ENCODE measurements around the gene ALG13. TPM values are rescaled to one million over a fixed set of nuclear protein-coding genes. Genes with fewer than 3 reads are reported as not detected.
A peak's percentile ranks its signal among the peaks of the same experiment; 100 is the strongest.

ALG13 gene
- total RNA-seq, 1 donor from 2014 or later: 31.0 TPM

DNA sequence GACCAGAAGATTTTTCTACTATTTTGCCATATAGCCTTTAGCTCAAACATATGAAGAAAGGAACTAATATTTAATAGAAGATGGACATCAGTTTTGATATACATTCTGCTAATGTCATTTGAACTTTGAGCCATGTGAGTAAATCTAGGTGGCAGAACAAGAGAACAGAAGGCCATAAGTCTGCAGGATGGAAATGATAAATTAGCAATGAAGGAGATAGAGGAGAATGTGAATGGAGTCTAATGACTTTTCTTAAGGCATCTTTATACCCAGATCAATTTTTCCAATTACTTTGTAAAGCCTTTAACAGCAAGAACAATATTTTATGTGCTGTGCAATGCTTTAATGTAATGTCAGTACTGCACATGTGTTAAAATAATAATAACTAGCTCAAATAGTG, 30.1 kb upstream of the ALG13 start:
- no peak for FAIRE-seq
- TF ChIP-seq, protein P1, sequence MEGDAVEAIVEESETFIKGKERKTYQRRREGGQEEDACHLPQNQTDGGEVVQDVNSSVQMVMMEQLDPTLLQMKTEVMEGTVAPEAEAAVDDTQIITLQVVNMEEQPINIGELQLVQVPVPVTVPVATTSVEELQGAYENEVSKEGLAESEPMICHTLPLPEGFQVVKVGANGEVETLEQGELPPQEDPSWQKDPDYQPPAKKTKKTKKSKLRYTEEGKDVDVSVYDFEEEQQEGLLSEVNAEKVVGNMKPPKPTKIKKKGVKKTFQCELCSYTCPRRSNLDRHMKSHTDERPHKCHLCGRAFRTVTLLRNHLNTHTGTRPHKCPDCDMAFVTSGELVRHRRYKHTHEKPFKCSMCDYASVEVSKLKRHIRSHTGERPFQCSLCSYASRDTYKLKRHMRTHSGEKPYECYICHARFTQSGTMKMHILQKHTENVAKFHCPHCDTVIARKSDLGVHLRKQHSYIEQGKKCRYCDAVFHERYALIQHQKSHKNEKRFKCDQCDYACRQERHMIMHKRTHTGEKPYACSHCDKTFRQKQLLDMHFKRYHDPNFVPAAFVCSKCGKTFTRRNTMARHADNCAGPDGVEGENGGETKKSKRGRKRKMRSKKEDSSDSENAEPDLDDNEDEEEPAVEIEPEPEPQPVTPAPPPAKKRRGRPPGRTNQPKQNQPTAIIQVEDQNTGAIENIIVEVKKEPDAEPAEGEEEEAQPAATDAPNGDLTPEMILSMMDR (IDR thresholded peaks at IDR 0.05; ENCODE audit: insufficient read depth, low read depth, low read length): no peak
- no peak for TF ChIP-seq EZH2 (IDR thresholded peaks at IDR 0.05; ENCODE audit: insufficient read depth, low read length)

DNA sequence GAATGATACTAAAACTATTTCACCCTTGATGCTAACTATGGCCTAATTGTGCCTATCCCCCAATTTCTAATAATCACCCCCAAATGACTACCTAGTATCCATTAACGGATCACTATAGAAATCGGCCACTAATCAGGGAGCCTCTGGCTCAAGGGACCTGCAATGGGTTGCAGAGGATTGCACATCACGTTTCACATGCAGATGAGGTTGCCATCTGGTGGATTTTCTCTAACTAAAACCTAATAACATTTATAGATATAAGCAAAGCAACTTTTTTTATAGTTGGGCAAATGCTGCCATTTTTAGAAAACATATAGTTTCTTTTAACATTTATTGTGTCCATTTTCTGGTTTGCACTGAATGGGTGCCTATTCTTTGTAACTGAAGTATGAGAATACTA, 28.3 kb upstream of the ALG13 start:
- TF ChIP-seq, protein P1 (IDR thresholded peaks at IDR 0.05; ENCODE audit: insufficient read depth, low read depth, low read length): no peak
- TF ChIP-seq EZH2 (IDR thresholded peaks at IDR 0.05; ENCODE audit: insufficient read depth, low read length): no peak
- Histone ChIP-seq H3K27me3 (ENCODE audit: insufficient read depth, low read length) (no peaks in the 10 kb centered on the region), H3K4me3 (ENCODE audit: insufficient read depth, low read depth, low read length) (no peak overlapping the region), H3K36me3 (ENCODE audit: insufficient read depth, low read length) (no peaks in the 10 kb centered on the region), H2AFZ (ENCODE audit: low read depth, low read length) (no peak overlapping the region), H3K27ac (ENCODE audit: low read depth, low read length) (no peak overlapping the region), H3K79me2 (ENCODE audit: insufficient read depth, low read length) (no peaks in the 10 kb centered on the region), H3K4me2 (ENCODE audit: low read length) (no peak overlapping the region), H3K9me3 (ENCODE audit: insufficient read depth, low read depth, low read length) (no peaks in the 10 kb centered on the region), H3K4me1 (ENCODE audit: insufficient read depth, low read length) (no peaks in the 10 kb centered on the region), H4K20me1 (ENCODE audit: insufficient read depth, low read length) (no peaks in the 10 kb centered on the region), H3K9ac (ENCODE audit: low read length) (no peak overlapping the region)
- no peaks in the 10 kb centered on the region for H3K9me3 Mint-ChIP-seq (ENCODE audit: unreplicated experiment)
- FAIRE-seq (peak; percentile 20), DNase-seq (ENCODE audit: low read depth) (no peak)
- H3K36me3 Mint-ChIP-seq (ENCODE audit: low read depth, unreplicated experiment): no peaks in the 10 kb centered on the region
- H3K4me1 Mint-ChIP-seq (ENCODE audit: low read depth, unreplicated experiment): no peaks in the 10 kb centered on the region
- no peaks in the 10 kb centered on the region for H3K27me3 Mint-ChIP-seq (ENCODE audit: low read depth, unreplicated experiment)
- no peak overlapping the region for H3K27ac Mint-ChIP-seq (ENCODE audit: unreplicated experiment)
- H3K4me3 Mint-ChIP-seq (ENCODE audit: unreplicated experiment): no peak overlapping the region

More for the DNA sequence above, 30.1 kb upstream of the ALG13 start:
- H3K27ac Mint-ChIP-seq (ENCODE audit: unreplicated experiment): no peak overlapping the region
- Histone ChIP-seq H2AFZ (ENCODE audit: low read depth, low read length) (no peak overlapping the region), H3K9me3 (ENCODE audit: insufficient read depth, low read depth, low read length) (no peaks in the 10 kb centered on the region), H3K79me2 (ENCODE audit: insufficient read depth, low read length) (no peaks in the 10 kb centered on the region), H3K4me2 (ENCODE audit: low read length) (no peak overlapping the region), H3K27ac (ENCODE audit: low read depth, low read length) (no peak overlapping the region), H3K27me3 (ENCODE audit: insufficient read depth, low read length) (no peaks in the 10 kb centered on the region), H3K9ac (ENCODE audit: low read length) (no peak overlapping the region), H4K20me1 (ENCODE audit: insufficient read depth, low read length) (no peaks in the 10 kb centered on the region), H3K36me3 (ENCODE audit: insufficient read depth, low read length) (no peaks in the 10 kb centered on the region), H3K4me1 (ENCODE audit: insufficient read depth, low read length) (no peaks in the 10 kb centered on the region), H3K4me3 (ENCODE audit: insufficient read depth, low read depth, low read length) (no peak overlapping the region)
- H3K4me1 Mint-ChIP-seq (ENCODE audit: low read depth, unreplicated experiment): no peaks in the 10 kb centered on the region
- H3K9me3 Mint-ChIP-seq (ENCODE audit: unreplicated experiment): no peaks in the 10 kb centered on the region
- no peak overlapping the region for H3K4me3 Mint-ChIP-seq (ENCODE audit: unreplicated experiment)
- no peaks in the 10 kb centered on the region for H3K36me3 Mint-ChIP-seq (ENCODE audit: low read depth, unreplicated experiment)
- H3K27me3 Mint-ChIP-seq (ENCODE audit: low read depth, unreplicated experiment): no peaks in the 10 kb centered on the region
- DNase-seq (ENCODE audit: low read depth): no peak

DNA sequence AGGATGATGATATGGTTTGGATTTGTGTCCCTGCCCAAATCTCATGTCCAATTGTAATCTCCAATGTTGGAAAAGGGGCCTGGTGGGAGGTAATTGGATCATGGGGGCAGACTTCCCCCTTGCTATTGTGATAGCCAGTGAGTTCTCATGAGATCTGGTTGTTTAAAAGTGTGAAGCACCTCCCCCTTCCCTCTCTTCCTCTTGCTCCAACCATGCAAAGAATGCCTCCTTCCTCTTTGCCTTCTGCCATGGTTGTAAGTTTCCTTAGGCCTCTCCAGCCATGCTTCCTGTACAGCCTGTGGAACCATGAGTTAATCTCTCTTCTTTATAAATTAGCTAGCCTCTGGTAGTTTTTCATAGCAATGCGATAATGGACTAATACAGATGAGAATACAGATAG, 19.7 kb upstream of the ALG13 start:
- Histone ChIP-seq H3K9ac (ENCODE audit: low read length) (no peak overlapping the region), H3K4me3 (ENCODE audit: insufficient read depth, low read depth, low read length) (no peak overlapping the region), H4K20me1 (ENCODE audit: insufficient read depth, low read length) (no peaks in the 10 kb centered on the region), H3K27me3 (ENCODE audit: insufficient read depth, low read length) (no peaks in the 10 kb centered on the region), H3K36me3 (ENCODE audit: insufficient read depth, low read length) (no peaks in the 10 kb centered on the region), H2AFZ (ENCODE audit: low read depth, low read length) (no peak overlapping the region), H3K4me1 (ENCODE audit: insufficient read depth, low read length) (no peaks in the 10 kb centered on the region), H3K9me3 (ENCODE audit: insufficient read depth, low read depth, low read length) (no peaks in the 10 kb centered on the region), H3K4me2 (ENCODE audit: low read length) (no peak overlapping the region), H3K79me2 (ENCODE audit: insufficient read depth, low read length) (no peaks in the 10 kb centered on the region), H3K27ac (ENCODE audit: low read depth, low read length) (no peak overlapping the region)
- no peak overlapping the region for H3K4me3 Mint-ChIP-seq (ENCODE audit: unreplicated experiment)
- H3K36me3 Mint-ChIP-seq (ENCODE audit: low read depth, unreplicated experiment): no peaks in the 10 kb centered on the region
- H3K27me3 Mint-ChIP-seq (ENCODE audit: low read depth, unreplicated experiment): no peaks in the 10 kb centered on the region
- H3K9me3 Mint-ChIP-seq (ENCODE audit: unreplicated experiment): no peaks in the 10 kb centered on the region
- FAIRE-seq: no peak
- H3K27ac Mint-ChIP-seq (ENCODE audit: unreplicated experiment): no peak overlapping the region
- no peak for DNase-seq (ENCODE audit: low read depth)
- TF ChIP-seq, protein P1 (IDR thresholded peaks at IDR 0.05; ENCODE audit: insufficient read depth, low read depth, low read length): no peak
- H3K4me1 Mint-ChIP-seq (ENCODE audit: low read depth, unreplicated experiment): no peaks in the 10 kb centered on the region

All from astrocyte (in vitro differentiated cells and primary cell).